ENCODE measurements around the gene SP140L. TPM values are rescaled to one million over a fixed set of nuclear protein-coding genes. Genes with fewer than 3 reads are reported as not detected.
"Not testable (repeated sequence)": the region's sequence is repeated elsewhere in the genome, so short reads cannot be mapped to it uniquely, and the experiment has no call there.

The SP140L gene
- total RNA-seq, 4 donors from 2014 or later: 0.25 to 9.5 (median 1.1) TPM

- 88 to 100% methylated on average over 1 to 2 of the region's 2 CpGs for WGBS, 2 donors
- DNase-seq (ENCODE audit: low spot score in 2 of 2): no peak
- no peak for TF ChIP-seq CTCF (IDR thresholded peaks at IDR 0.05)
- no peak for TF ChIP-seq POLR2A (IDR thresholded peaks at IDR 0.05)
- intact Hi-C loops (cut with DNase I; ENCODE audit: low total_unique reads): no loop called here
- H3K4me3 ChIP-seq (ENCODE audit: low read depth, poor library complexity, severe bottlenecking): no peak overlapping the region
These were observed 27.4 kb upstream of the SP140L start for GRCh38 chr2:230299618-230300017.

- TF ChIP-seq POLR2A (IDR thresholded peaks at IDR 0.05) (no peak), CTCF (IDR thresholded peaks at IDR 0.05) (no peak)
- 93 to 95% methylated on average over 10 to 21 of the region's 23 CpGs for WGBS, 2 donors
- intact Hi-C loops (cut with DNase I; ENCODE audit: low total_unique reads): no loop called here
- no peak overlapping the region for H3K4me3 ChIP-seq (ENCODE audit: low read depth, poor library complexity, severe bottlenecking)
- DNase-seq (ENCODE audit: low spot score in 2 of 2): no peak
These were observed 21.3 kb upstream of the SP140L start for GRCh38 chr2:230305416-230306275.

GRCh38 chr2:230306474-230306873 is 20.5 kb upstream of the SP140L start:
- WGBS, 2 donors: 90 to 100% methylated on average over 1 to 2 of the region's 2 CpGs
- intact Hi-C loops (cut with DNase I; ENCODE audit: low total_unique reads): no loop called here

GRCh38 chr2:230307485-230307884 is 19.5 kb upstream of the SP140L start:
- H3K4me3 ChIP-seq (ENCODE audit: low read depth, poor library complexity, severe bottlenecking): no peak overlapping the region
- intact Hi-C loops (cut with DNase I; ENCODE audit: low total_unique reads): no loop called here
- TF ChIP-seq POLR2A (IDR thresholded peaks at IDR 0.05) (no peak), CTCF (IDR thresholded peaks at IDR 0.05) (no peak)
- no peak for DNase-seq (ENCODE audit: low spot score in 2 of 2)
- 82 to 84% methylated on average over 2 of the region's 2 CpGs for WGBS, 2 donors

More at GRCh38 chr2:230306474-230306873, 20.5 kb upstream of the SP140L start:
- TF ChIP-seq CTCF (IDR thresholded peaks at IDR 0.05) (no peak), POLR2A (IDR thresholded peaks at IDR 0.05) (no peak)
- no peak overlapping the region for H3K4me3 ChIP-seq (ENCODE audit: low read depth, poor library complexity, severe bottlenecking)
- DNase-seq (ENCODE audit: low spot score in 2 of 2): no peak

GRCh38 chr2:230308402-230309000 is 18.5 kb upstream of the SP140L start:
- no peak overlapping the region for H3K4me3 ChIP-seq (ENCODE audit: low read depth, poor library complexity, severe bottlenecking)
- TF ChIP-seq POLR2A (IDR thresholded peaks at IDR 0.05) (no peak), CTCF (IDR thresholded peaks at IDR 0.05) (no peak)
- DNase-seq (ENCODE audit: low spot score in 2 of 2): no peak
- intact Hi-C loops (cut with DNase I; ENCODE audit: low total_unique reads): no loop called here
- WGBS, 2 donors: 90 to 92% methylated on average over 12 of the region's 12 CpGs

GRCh38 chr2:230310792-230311191 is 16.2 kb upstream of the SP140L start:
- DNase-seq (ENCODE audit: low spot score in 2 of 2); intact Hi-C loops (cut with DNase I; ENCODE audit: low total_unique reads); H3K4me3 ChIP-seq (ENCODE audit: low read depth, poor library complexity, severe bottlenecking): not testable (repeated sequence)
- WGBS, 2 donors: 75 to 96% methylated on average over 1 to 2 of the region's 5 CpGs

GRCh38 chr2:230311634-230312033 is 15.4 kb upstream of the SP140L start:
- H3K4me3 ChIP-seq (ENCODE audit: low read depth, poor library complexity, severe bottlenecking); DNase-seq (ENCODE audit: low spot score in 2 of 2); intact Hi-C loops (cut with DNase I; ENCODE audit: low total_unique reads): not testable (repeated sequence)
- 35 to 48% methylated on average over 1 of the region's 1 CpG for WGBS, 2 donors

Measured in lower leg skin (tissue), 4 donors.